HG02840 (cell line): ENCODE measurements around the gene RAP1A.

Experiments used
- ATAC-seq: cut with Tn5 transposase; IDR thresholded peaks from one replicate; pipeline ENCODE4 v1.9.1; 2021; ENCODE audit warnings: mild to moderate bottlenecking, moderate library complexity, moderate number of reproducible peaks; ENCODE audit not compliant: unreplicated experiment, low FRiP score

RAP1A gene

GRCh38 chr1:111619635-111620440 is at the start of gene RAP1A:
TSS of gene RAP1A (plus strand) at chr1:111619789. CDS start at chr1:111691361, 71,572 bp downstream.
- ATAC-seq, result peak; percentile 59

GRCh38 chr1:111569913-111570312 is 49.7 kb upstream of the RAP1A start:
- no peak for ATAC-seq

- ATAC-seq, result no peak
Measured at GRCh38 chr1:111570781-111571181, 48.8 kb upstream of the RAP1A start.

GRCh38 chr1:111571239-111571638 is 48.4 kb upstream of the RAP1A start:
- ATAC-seq, result no peak

GRCh38 chr1:111571987-111572386 is 47.6 kb upstream of the RAP1A start:
- no peak for ATAC-seq

GRCh38 chr1:111576547-111576946 is 43.0 kb upstream of the RAP1A start:
- ATAC-seq, result no peak

GRCh38 chr1:111577814-111578213 is 41.8 kb upstream of the RAP1A start:
- ATAC-seq, result no peak

GRCh38 chr1:111581166-111581565 is 38.4 kb upstream of the RAP1A start:
- ATAC-seq, result no peak

GRCh38 chr1:111582016-111582415 is 37.6 kb upstream of the RAP1A start:
- no peak for ATAC-seq

GRCh38 chr1:111582644-111583618 is 36.7 kb upstream of the RAP1A start:
- ATAC-seq, result no peak

GRCh38 chr1:111585447-111586086 is 34.0 kb upstream of the RAP1A start:
- no peak for ATAC-seq

GRCh38 chr1:111586112-111586511 is 33.5 kb upstream of the RAP1A start:
- ATAC-seq, result no peak

- ATAC-seq, result no peak
Measured at GRCh38 chr1:111587509-111588174, 31.9 kb upstream of the RAP1A start.

GRCh38 chr1:111591937-111592336 is 27.7 kb upstream of the RAP1A start:
- no peak for ATAC-seq

GRCh38 chr1:111592389-111593361 is 26.9 kb upstream of the RAP1A start:
- peak; percentile 74 for ATAC-seq

- ATAC-seq, result no peak
Measured at GRCh38 chr1:111593403-111594305, 25.9 kb upstream of the RAP1A start.

GRCh38 chr1:111594306-111594693 is 25.3 kb upstream of the RAP1A start:
- ATAC-seq, result no peak

GRCh38 chr1:111595807-111596206 is 23.8 kb upstream of the RAP1A start:
- no peak for ATAC-seq
